PC-3 (cell line): ENCODE measurements around the gene USF1.

Experiments
- CTCF ChIP-seq: fragments of 300-600 bp; sonication (generic); conservative IDR thresholded peaks from 2 replicates; pipeline ENCODE4 v1.5.1; 2017; ENCODE audit warnings: antibody characterized with exemption, low read depth, mild to moderate bottlenecking, low read length
- EZH2 ChIP-seq: fragments of 300-600 bp; sonication (generic); IDR thresholded peaks from one replicate; pipeline ENCODE4 v1.6.1; 2017; ENCODE audit warnings: antibody characterized with exemption, mild to moderate bottlenecking, low read length; ENCODE audit not compliant: unreplicated experiment
- EZH2phosphoT487 ChIP-seq: fragments of 300-600 bp; sonication (generic); IDR thresholded peaks from 2 replicates; pipeline ENCODE4 v1.6.1; 2018; ENCODE audit warnings: mild to moderate bottlenecking, antibody characterized with exemption, low read length, borderline replicate concordance

GRCh38 chr1:161039546-161039945 is 6.2 kb downstream of the USF1 start:
- TF ChIP-seq CTCF: no peak
- TF ChIP-seq EZH2: no peak
- no peak for TF ChIP-seq EZH2phosphoT487
